SIG-M5 (cell line): Measurements from ENCODE around the gene GOSR2.
A peak's percentile ranks its signal among the peaks of the same experiment; 100 is the strongest.

Experiments used
- DNase-seq: peaks from one replicate; lab custom pipeline; 2025; lab: John Stamatoyannopoulos, UW

Gene GOSR2

DNA sequence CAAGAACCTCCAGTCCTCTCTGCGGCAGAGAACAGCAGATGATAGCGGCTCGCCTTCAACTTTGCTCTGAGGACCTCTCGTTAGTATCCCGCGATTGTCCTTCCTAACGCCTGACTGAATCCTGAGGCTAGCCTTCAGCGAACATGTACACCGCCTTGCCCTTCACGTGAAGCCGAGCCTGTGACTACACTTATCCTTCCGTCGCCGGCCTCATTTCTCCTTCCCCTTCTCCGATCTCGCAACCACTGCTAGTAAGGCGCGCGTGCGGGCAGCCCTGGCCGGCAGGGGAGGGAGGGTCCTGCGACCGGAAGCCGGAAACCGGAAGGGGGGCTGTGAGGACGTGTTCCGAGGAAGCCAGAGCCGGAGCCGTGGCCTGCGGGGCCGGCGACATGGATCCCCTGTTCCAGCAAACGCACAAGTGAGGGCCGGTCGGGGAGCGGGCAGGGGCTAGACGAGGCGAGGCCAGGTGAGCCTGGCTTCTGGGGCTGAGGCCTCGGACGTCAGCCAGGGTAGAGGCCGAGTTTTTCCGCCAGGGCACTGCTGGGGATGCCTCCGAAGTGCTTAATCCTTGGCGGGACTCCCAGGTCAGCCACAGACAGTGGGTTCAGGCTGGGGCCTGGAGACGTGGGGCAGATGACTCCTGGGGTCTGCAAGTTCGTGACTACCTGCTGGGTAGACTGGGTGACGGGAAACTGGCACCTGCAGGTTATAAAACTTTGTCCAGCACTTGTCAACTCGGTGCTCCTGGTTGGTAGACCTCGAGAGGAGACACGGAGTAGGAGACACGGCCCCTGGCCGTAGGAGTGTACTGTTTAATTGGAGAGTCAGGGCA is at the start of gene GOSR2:
Gene GOSR2 (plus strand): TSS at position 357 of the 832 bp plus-strand sequence. CDS start 33 bp downstream, at position 390.
- DNase-seq, result peak; percentile 62

DNA sequence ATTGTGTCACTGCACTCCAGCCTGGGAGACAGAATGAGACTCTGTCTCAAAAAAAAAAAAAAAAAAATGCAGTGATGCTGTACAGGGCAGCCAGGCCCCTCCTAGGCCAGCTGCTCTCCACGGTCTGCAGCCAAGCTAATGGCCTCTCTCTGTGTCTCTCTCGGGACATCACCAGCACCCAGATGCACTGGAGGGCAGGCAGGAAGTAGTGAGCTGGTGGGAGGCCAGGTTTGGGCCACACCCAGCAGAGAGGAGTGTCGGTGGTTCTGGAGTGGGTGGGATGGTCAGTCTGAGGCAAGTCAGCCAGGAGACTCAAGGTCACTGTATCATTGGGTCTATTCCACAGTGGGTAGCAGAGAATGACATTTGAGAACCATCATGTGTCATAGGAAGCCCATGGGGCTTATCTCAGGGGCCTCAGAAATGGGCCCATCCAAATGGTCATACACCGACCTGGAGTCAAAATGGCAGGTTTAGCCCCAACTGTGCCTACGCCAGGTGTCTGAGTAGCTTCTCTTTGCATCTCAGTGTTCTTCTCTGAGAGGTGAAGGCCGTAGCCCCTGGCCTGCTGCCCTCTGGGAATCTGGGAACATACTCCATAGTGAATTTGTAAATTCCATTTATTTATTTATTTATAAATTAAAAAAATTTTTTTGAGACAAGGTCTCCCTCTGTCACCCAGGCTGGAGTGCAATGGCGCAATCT is 48.9 kb upstream of the GOSR2 start:
- DNase-seq, result no peak

DNA sequence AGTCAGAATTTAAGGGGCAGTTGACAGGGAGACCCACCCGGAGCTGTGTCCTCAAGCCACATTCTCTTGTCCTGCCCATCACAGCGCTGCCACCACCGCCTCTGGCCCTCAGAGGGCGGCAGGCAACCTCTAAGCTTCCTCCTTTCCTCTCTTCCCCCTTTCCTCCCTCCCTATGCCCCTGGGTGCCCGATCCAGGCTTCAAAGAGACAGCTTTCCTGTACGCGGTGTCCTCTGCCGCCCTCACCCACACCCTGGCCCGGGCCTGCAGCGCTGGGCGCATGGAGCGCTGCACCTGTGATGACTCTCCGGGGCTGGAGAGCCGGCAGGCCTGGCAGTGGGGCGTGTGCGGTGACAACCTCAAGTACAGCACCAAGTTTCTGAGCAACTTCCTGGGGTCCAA is 48.1 kb upstream of the GOSR2 start:
- no peak for DNase-seq

DNA sequence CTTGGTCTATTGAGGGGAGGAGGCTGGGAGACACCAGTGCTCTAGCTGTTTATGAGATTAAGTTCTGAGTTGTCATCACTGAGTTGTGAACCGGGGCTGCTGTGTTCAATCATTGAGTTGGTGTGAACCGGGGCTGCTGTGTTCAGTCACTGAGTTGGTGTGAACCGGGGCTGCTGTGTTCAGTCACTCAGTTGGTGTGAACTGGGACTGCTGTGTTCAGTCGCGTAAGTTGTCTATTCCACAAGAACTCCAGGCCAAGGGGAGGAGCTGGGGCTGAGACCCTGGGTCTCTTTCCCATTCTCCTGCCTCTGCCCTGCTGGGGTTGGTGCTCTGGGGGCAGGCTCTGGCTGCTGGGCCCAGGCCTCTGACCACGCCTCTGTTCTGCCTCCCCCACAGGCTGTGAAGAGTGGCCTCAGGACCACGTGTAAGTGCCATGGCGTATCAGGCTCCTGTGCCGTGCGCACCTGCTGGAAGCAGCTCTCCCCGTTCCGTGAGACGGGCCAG is 47.1 kb upstream of the GOSR2 start:
- DNase-seq, result no peak

DNA sequence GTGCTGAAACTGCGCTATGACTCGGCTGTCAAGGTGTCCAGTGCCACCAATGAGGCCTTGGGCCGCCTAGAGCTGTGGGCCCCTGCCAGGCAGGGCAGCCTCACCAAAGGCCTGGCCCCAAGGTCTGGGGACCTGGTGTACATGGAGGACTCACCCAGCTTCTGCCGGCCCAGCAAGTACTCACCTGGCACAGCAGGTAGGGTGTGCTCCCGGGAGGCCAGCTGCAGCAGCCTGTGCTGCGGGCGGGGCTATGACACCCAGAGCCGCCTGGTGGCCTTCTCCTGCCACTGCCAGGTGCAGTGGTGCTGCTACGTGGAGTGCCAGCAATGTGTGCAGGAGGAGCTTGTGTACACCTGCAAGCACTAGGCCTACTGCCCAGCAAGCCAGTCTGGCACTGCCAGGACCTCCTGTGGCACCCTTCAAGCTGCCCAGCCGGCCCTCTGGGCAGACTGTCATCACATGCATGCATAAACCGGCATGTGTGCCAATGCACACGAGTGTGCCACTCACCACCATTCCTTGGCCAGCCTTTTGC is 46.5 kb upstream of the GOSR2 start:
- DNase-seq, result no peak

DNA sequence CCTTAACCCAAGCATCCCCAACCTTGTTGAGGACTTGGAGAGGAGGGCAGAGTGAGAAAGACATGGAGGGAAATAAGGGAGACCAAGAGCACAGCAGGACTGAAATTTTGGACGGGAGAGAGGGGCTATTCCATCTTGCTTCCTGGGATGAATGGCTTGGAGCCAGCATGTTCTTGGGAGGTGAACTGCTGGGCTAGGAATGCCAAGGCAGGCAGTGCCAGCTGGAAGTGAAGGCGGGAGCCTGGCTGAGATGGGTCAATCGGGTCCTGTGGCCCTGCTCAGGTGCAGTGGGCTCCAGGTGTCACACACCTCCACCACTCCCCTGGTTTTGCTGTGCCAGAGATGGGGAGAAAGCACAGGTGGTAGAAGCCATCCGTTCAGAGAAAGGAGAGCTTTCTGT is 46.0 kb upstream of the GOSR2 start:
- DNase-seq, result no peak

GRCh38 chr17:46877466-46877865 is 45.5 kb upstream of the GOSR2 start:
- DNase-seq, result no peak

- DNase-seq, result no peak
Measured at GRCh38 chr17:46878055-46878454, 44.9 kb upstream of the GOSR2 start.

- DNase-seq, result no peak
Measured at GRCh38 chr17:46879101-46879500, 43.9 kb upstream of the GOSR2 start.

GRCh38 chr17:46881015-46881414 is 41.9 kb upstream of the GOSR2 start:
- DNase-seq, result no peak

DNA sequence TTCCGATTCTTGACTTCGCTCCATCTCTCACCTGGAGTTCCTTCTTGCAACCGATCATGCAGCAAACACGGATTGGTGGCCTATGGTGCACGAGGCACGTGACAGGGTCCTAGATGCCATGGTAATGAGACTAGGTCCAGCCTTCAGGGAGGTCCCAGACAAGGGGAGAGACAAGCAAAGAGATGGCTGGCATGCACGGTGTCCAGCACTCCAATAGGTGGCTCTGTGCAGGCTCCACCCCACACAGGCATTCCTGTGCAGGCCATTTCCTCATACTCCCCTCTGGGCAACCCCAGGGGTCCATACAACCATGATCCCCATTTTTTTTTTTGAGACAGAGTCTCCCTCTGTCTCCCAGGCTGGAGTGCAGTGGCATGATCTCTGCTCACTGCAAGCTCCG is 40.3 kb upstream of the GOSR2 start:
- DNase-seq, result no peak

DNA sequence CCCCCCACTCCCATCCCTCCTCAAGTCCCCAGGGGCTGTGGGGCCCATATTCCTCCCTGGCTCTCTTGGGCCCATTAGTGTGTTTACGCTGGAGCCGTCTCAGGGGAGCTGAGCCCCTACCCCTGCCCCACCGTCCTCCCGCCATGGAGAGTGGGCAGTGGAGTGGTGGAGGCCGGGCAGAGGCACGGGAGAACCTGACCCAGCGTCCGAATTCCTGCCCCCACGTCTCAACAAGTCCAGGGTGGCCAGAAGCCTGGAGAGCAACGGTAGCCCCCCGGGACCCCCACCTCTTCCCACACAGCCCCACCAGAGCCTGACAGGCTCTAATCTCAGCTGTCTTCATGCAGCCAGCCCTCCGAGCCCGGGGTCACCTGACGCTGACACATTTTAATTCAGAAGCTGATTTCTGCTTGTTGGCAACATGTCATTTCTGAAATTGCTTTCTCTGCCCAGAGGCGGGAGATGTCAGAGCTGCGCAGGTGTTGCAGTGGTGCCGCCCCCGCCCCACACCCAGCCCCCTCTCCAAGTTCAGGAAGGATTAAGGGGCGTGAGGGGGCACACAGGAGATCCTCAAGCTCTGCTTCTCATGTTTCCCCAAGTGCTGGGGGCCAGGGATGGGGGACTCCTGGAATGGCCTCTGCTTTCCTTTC is 39.0 kb upstream of the GOSR2 start:
- no peak for DNase-seq

DNA sequence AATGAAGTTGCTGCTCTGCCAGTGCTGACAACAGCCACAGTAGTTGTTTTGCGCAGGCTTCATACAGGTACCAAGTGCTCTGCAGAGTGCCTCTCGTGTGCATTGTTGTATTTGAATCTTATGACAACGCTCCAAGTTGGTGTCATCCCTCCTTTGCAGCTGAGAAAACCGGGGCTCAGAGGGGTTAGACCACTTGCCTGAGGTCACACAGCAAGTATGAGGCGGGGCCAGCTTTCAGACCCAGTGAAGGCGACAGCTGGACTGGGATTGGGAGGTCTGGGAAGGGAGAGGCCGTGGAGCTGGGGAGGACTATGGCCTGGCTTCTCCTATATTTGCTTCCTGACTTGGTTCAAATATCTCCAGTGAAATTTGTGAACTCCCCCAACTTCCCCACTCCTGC is 38.4 kb upstream of the GOSR2 start:
- no peak for DNase-seq

DNA sequence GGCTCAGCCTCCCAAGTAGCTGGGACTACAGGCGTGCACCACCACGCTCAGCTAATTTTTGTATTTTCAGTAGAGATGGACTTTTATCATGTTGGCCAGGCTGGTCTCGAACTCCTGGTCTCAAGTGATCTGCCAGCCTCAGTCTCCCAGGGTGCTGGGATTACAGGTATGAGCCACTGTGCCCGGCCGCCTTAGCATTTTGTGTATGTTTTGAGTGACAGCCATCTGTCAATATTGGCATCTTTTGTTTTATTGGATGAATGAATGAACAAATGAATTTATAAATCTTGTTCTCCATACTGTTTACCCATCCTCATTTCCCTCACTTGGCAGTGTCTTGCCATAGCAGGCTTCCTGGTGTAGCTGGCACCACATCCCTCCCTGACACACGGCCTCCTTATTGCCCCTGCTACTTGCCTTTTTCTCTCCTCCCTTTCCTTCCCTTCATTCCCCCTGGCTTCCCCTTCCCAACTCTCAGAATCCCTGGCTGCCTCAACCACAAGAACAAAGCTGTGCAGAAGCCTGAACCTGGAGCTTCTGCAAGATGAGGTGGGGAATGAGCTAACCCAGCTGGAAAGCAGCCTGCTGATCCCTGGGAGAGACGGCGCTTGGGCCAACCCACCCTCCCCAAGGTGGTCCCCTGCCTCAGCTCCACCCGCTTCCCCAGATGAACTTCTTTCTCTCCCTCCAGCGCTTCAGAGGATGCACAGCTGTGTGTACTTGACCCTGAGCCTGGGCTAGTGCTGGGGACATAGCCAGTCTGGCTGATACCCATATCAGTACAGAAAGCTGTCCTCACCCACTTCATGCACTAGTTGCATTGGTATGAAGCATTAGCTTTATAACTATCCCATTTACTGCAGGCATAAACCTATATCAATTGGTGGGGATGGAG is 37.3 kb upstream of the GOSR2 start:
- DNase-seq, result no peak

DNA sequence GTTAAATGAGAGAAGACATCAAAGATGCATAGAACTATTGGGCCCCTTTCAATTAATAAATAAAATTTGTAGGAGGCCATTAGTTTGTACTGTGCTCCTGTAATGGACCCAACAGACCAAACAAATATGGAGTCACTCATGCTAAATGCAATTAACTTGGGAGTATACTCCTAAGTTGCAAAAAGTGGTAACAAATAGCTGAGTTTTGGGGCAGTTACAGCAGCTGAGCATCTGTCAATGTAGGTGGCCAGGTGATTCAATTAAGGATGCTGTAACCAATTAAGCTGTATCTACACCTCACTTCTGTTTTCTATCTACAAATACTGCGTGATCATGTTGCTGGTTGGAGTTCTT is 36.7 kb upstream of the GOSR2 start:
- no peak for DNase-seq

- no peak for DNase-seq
Measured at GRCh38 chr17:46887717-46888116, 35.2 kb upstream of the GOSR2 start.

DNA sequence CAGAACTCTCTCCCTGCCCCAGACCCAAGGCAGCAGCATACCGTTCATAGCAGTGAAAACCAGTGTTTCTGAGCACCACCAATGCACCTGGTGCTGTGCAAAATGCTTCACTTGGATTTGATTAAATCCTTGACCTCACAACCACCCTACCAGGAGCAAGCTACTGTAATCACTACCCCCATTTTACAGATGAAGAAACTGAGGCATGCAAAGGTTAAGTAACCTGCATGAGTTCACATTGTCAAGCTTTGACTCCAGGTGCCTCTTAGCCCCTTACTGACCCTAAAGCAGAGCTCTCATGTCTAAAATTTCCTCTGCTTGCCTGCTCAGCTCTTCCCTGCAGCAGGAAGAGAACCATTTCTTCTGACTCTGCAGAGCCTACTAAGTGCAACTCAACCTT is 34.2 kb upstream of the GOSR2 start:
- DNase-seq, result no peak

GRCh38 chr17:46889519-46889918 is 33.4 kb upstream of the GOSR2 start:
- no peak for DNase-seq

DNA sequence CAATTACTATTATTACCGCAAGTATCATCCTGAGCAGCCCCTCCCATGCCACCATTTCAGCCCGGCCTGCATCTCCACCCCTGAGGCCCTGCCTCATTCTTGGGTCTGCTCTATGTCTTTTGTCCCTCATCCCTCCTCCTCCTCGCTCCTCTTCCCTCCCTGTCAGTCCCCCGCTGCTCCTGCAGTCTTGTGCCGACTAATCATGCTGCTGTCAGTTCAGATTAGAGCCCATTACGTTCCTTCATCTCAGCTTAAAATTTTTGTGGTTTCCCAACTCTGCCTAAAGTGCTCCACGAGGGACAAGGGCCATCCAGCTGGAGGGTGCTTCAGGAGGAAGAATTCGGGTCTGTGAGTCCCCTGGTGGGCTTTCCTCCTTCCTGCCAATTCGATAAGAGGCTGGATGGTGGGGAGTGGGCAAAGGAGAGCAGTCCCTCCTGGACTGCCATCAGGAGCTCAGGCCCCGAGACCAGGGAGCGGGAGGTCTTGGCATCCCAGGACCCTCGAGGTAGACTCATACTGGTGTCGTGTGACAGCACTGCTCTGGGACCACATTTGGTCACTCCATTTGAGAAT is 32.9 kb upstream of the GOSR2 start:
- no peak for DNase-seq

DNA sequence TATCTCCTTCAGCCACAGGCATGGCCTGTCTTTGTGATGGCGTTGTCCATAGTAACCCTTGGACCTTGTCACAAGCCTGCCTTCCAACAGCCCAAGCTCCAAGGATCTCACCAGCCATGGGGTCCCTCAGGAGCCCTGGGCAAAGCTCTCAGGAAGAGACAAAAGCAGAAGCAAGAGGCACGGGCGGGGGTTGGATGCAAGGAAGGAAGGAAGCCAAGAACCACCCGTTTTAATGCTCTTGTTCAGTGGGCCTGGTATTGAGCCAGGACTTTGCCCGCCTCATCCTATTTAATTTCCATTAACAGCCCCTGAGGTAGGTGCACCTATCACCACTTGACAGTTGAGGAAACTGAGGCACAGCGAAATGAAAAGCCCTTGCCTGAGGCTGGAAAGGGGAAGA is 32.3 kb upstream of the GOSR2 start:
- DNase-seq, result no peak

GRCh38 chr17:46892192-46892703 is 30.7 kb upstream of the GOSR2 start:
- DNase-seq, result no peak
